Measurements from ENCODE around the gene PDCD1LG2. TPM values are rescaled to one million over a fixed set of nuclear protein-coding genes. Genes with fewer than 3 reads are reported as not detected.
A peak's percentile ranks its signal among the peaks of the same experiment; 100 is the strongest.
"Not testable (repeated sequence)": the region's sequence is repeated elsewhere in the genome, so short reads cannot be mapped to it uniquely, and the experiment has no call there.

The PDCD1LG2 gene
- total and polyA plus RNA-seq, 4 experiments from 2014 or later = 0.90 to 1.1 (median 1.1) TPM

DNA sequence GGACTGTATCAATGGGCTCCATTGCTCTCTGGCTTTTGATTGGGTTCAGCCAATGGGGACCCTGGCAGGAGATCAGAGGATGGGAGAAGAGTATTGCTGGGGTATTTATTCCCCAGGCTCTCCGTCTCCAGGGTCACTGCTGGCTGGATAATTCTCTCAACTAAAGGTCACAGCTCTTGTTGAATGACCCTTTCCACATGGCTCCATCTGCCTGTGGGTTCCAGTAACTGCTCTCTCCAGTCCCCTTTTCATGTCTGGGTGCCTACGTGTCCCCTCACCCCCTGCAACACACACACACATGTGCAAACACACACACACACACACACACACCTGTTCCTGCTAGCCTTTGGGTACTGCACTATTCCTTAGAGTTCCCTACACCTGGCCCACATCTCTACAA, 64.7 kb downstream of the PDCD1LG2 start:
- peak overlapping the region in 3 of 7 donors; percentile 16 to 58 (median 49) for H3K27ac Mint-ChIP-seq
- no peaks in the 10 kb centered on the region for H3K27me3 Mint-ChIP-seq
- Histone ChIP-seq H3K4me3 (ENCODE audit: low read length in 2 of 2) (no peak overlapping the region), H3K4me1 (ENCODE audit: insufficient read depth, low read length) (peaks cover 4% of the 10 kb centered on the region), H3K36me3 (ENCODE audit: insufficient read depth, low read length) (no peaks in the 10 kb centered on the region), H3K27me3 (ENCODE audit: insufficient read depth, low read length) (no peaks in the 10 kb centered on the region), H3K9me3 (ENCODE audit: control insufficient read depth in 1 of 2, low read length in 2 of 2) (no peaks in the 10 kb centered on the region), H3K27ac (ENCODE audit: low read depth, low read length) (no peak overlapping the region)
- H3K36me3 Mint-ChIP-seq = peaks cover 0 to 3% of the 10 kb centered on the region in 2 donors
- H3K4me3 Mint-ChIP-seq = no peak overlapping the region
- DNase-seq = no peak
- POLR2A ChIA-PET (ENCODE audit: partially characterized antibody) = interaction anchor here (1.2 kb wide), 2 partner anchors 8 to 12 kb away, joined by 3 read pairs; no protein-coding TSS in a partner anchor
- H3K4me1 Mint-ChIP-seq = peaks cover 1 to 16% (median 9%) of the 10 kb centered on the region in 4 donors
- intact Hi-C loops (cut with micrococcal nuclease) = no loop called here
- no peaks in the 10 kb centered on the region for H3K9me3 Mint-ChIP-seq
- CTCF ChIA-PET (ENCODE audit: partially characterized antibody) = interaction anchor here (1.1 to 1.2 kb wide), 2 partner anchors 12 to 125 kb away, joined by 3 to 7 read pairs; partner anchors contain the start of gene CD274

DNA sequence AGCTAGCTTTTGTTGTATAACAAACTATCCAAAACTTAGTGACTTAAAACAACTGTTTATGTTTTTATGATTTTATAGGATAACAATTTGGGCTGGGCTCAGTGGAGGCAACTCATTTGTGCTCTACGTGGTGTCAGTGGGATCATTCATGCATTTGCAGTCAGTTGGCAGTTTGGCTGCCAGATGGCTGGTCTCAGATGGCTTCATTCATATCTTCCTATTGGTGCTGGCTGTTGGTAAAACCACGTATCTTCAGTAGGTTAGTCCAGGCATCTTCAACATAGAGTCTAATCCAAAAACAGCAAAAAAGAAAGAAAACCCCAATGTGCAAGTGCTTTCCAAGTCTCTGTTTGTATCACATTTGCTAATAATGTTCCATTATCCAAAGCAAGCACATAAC, 66.9 kb downstream of the PDCD1LG2 start:
- H3K4me3 Mint-ChIP-seq = no peak overlapping the region
- no peak overlapping the region for H3K27ac ChIP-seq (ENCODE audit: low read depth, low read length)
- no peaks in the 10 kb centered on the region for H3K36me3 ChIP-seq (ENCODE audit: insufficient read depth, low read length)

DNA sequence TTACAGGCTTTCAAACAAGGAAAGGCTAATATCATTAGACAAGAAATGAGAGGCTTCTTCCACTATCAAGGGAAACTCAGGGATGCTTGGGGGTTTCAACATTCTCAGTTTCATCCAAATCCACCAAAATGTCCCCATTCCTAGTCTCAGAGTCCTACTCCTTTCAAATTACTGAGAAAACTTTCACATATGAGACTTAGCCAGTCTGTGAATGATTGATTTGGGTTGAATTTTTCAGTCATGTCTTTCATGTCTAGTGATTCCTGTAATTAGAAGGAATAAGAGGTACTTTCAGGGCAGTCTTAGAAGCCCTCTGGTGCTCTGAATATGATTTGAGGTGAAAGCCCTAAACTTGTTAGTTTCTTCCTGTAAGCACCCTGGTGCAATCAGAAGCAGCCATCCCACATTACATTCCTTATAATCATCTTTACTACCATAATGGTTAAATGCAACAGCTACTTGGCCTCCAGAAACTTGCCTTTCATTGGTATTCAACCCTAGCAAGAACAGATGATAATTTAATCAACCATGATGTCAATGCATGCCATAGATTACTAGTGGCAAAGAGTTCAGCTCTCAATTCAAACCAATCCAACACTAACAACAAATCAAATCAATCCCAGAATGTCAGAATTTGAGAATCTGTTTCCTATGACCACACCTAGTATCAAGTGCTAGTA, 67.8 kb downstream of the PDCD1LG2 start:
- DNase-seq = no peak
- Mint-ChIP-seq H3K27ac (peak overlapping the region in 2 of 7 donors; percentile 1 to 3), H3K4me1 (peaks cover 14 to 33% (median 17%) of the 10 kb centered on the region in 4 donors), H3K36me3 (peaks cover 0 to 3% of the 10 kb centered on the region in 2 donors), H3K9me3 (no peaks in the 10 kb centered on the region), H3K27me3 (no peaks in the 10 kb centered on the region), H3K4me3 (no peak overlapping the region)
- no peaks in the 10 kb centered on the region for H3K9me3 ChIP-seq (ENCODE audit: control insufficient read depth in 1 of 2, low read length in 2 of 2)
- H3K4me1 ChIP-seq (ENCODE audit: insufficient read depth, low read length) = peaks cover 4% of the 10 kb centered on the region
- no peaks in the 10 kb centered on the region for H3K36me3 ChIP-seq (ENCODE audit: insufficient read depth, low read length)
- no peak overlapping the region for H3K27ac ChIP-seq (ENCODE audit: low read depth, low read length)
- ChIA-PET POLR2A (ENCODE audit: partially characterized antibody) (interaction anchor here (1.7 kb wide), 1 partner anchor 128 kb away, joined by 4 read pairs; the partner anchor contains the start of gene CD274), CTCF (ENCODE audit: partially characterized antibody) (interaction anchor here (0.8 kb wide), 1 partner anchor 128 kb away, joined by 3 read pairs; the partner anchor contains the start of gene CD274)
- H3K27me3 ChIP-seq (ENCODE audit: insufficient read depth, low read length) = no peaks in the 10 kb centered on the region
- intact Hi-C loops (cut with micrococcal nuclease) = no loop called here
- H3K4me3 ChIP-seq (ENCODE audit: low read length in 2 of 2) = no peak overlapping the region

More for the DNA sequence above, 66.9 kb downstream of the PDCD1LG2 start:
- POLR2A ChIA-PET (ENCODE audit: partially characterized antibody) = interaction anchor here (1.7 kb wide), 1 partner anchor 127 kb away, joined by 4 read pairs; the partner anchor contains the start of gene CD274
- no peak for DNase-seq
- Histone ChIP-seq H3K4me3 (ENCODE audit: low read length in 2 of 2) (no peak overlapping the region), H3K9me3 (ENCODE audit: control insufficient read depth in 1 of 2, low read length in 2 of 2) (no peaks in the 10 kb centered on the region), H3K4me1 (ENCODE audit: insufficient read depth, low read length) (no peaks in the 10 kb centered on the region), H3K27me3 (ENCODE audit: insufficient read depth, low read length) (no peaks in the 10 kb centered on the region)
- Mint-ChIP-seq H3K9me3 (no peaks in the 10 kb centered on the region), H3K27me3 (no peaks in the 10 kb centered on the region), H3K27ac (peak overlapping the region in 1 of 7 donors; percentile 18), H3K4me1 (peaks cover 8 to 27% (median 11%) of the 10 kb centered on the region in 4 donors), H3K36me3 (peaks cover 0 to 3% of the 10 kb centered on the region in 2 donors)
- CTCF ChIA-PET (ENCODE audit: partially characterized antibody) = no interaction called here
- intact Hi-C loops (cut with micrococcal nuclease) = no loop called here

DNA sequence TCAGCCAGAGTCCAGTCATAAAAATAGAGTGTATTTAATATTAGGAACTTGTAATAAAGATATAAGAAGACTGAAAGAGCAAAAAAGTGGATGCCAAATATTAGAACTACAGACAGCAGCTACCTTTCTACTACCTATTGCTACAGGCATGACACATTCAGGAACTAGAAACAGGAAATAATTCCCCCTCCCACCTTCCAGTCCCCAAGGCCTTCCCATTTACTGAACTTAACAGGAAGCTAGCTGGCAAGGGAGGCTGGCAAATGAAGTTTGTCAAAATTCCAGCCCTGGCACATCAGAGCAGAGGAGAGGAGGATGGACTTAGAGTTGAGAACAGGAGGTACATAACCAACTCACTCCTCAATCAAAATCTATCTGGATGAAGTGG, 68.4 kb downstream of the PDCD1LG2 start:
- H3K4me3 ChIP-seq (ENCODE audit: low read length in 2 of 2) = no peak overlapping the region
- ChIA-PET POLR2A (ENCODE audit: partially characterized antibody) (interaction anchor here (1.7 kb wide), 1 partner anchor 128 kb away, joined by 4 read pairs; the partner anchor contains the start of gene CD274), CTCF (ENCODE audit: partially characterized antibody) (no interaction called here)
- no peaks in the 10 kb centered on the region for H3K36me3 ChIP-seq (ENCODE audit: insufficient read depth, low read length)
- H3K9me3 ChIP-seq (ENCODE audit: control insufficient read depth in 1 of 2, low read length in 2 of 2) = no peaks in the 10 kb centered on the region
- Mint-ChIP-seq H3K36me3 (peaks cover 0 to 3% of the 10 kb centered on the region in 2 donors), H3K4me1 (peaks cover 18 to 39% (median 20%) of the 10 kb centered on the region in 4 donors), H3K27ac (peak overlapping the region in 3 of 7 donors; percentile 1 to 57 (median 3)), H3K4me3 (no peak overlapping the region), H3K9me3 (no peaks in the 10 kb centered on the region), H3K27me3 (no peaks in the 10 kb centered on the region)
- peaks cover 8% of the 10 kb centered on the region for H3K4me1 ChIP-seq (ENCODE audit: insufficient read depth, low read length)
- H3K27me3 ChIP-seq (ENCODE audit: insufficient read depth, low read length) = no peaks in the 10 kb centered on the region
- intact Hi-C loops (cut with micrococcal nuclease) = no loop called here
- H3K27ac ChIP-seq (ENCODE audit: low read depth, low read length) = no peak overlapping the region
- no peak for DNase-seq

DNA sequence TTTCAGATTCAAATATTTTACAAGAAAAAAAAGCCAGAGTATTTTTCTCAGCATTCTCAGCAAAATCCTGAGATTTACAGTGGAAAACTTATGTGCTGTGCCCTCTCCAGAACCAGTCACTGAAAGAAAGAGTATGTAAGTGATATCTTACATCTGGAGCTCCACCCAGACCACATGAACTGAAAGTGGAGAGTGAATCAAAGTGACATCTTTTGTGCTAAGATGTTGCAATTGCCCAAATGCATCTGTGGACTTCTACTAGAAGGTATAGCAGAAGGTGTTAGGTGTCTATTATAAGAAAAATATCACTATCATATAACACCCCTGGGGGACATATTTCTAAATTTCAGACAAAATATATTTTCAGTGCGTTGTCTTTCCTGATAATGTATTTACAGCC, 69.5 kb downstream of the PDCD1LG2 start:
- POLR2A ChIA-PET (ENCODE audit: partially characterized antibody) = interaction anchor here (1.7 kb wide), 1 partner anchor 129 kb away, joined by 4 read pairs; the partner anchor contains the start of gene CD274
- intact Hi-C loops (cut with micrococcal nuclease) = loop anchor here (10.0 kb wide), 1 partner anchor 45 kb away; no protein-coding TSS in a partner anchor

DNA sequence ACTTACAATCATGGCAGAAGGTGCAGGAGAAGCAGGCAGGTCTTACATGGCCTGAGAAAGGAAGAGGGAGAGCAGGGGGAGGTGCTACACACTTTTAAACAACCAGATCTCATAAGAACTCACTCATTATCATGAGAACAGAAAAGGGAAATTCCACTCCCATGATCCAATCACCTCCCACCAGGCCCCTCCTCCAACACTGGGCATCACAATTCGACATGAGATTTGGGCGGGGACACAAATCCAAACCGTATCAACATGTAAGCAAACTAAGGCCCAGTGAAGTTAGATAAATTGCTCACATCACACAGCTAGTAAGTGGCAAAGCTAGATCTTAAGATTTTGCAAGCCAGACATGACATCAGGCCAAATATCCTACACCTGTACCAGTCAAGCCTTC, 70.3 kb downstream of the PDCD1LG2 start:
- peaks cover 23 to 42% (median 23%) of the 10 kb centered on the region in 4 donors for H3K4me1 Mint-ChIP-seq

More for the DNA sequence above, 69.5 kb downstream of the PDCD1LG2 start:
- H3K27me3 ChIP-seq (ENCODE audit: insufficient read depth, low read length) = no peaks in the 10 kb centered on the region
- no peaks in the 10 kb centered on the region for H3K9me3 Mint-ChIP-seq
- no peaks in the 10 kb centered on the region for H3K27me3 Mint-ChIP-seq
- H3K36me3 ChIP-seq (ENCODE audit: insufficient read depth, low read length) = no peaks in the 10 kb centered on the region
- no peak for DNase-seq
- H3K9me3 ChIP-seq (ENCODE audit: control insufficient read depth in 1 of 2, low read length in 2 of 2) = no peaks in the 10 kb centered on the region
- peaks cover 18 to 42% (median 22%) of the 10 kb centered on the region in 4 donors for H3K4me1 Mint-ChIP-seq
- H3K36me3 Mint-ChIP-seq = peaks cover 0 to under 1% of the 10 kb centered on the region in 2 donors
- H3K4me3 ChIP-seq (ENCODE audit: low read length in 2 of 2) = no peak overlapping the region
- H3K27ac ChIP-seq (ENCODE audit: low read depth, low read length) = no peak overlapping the region
- H3K4me3 Mint-ChIP-seq = no peak overlapping the region
- peaks cover 8% of the 10 kb centered on the region for H3K4me1 ChIP-seq (ENCODE audit: insufficient read depth, low read length)
- CTCF ChIA-PET (ENCODE audit: partially characterized antibody) = interaction anchor here (1.9 kb wide), 1 partner anchor 10 kb away, joined by 6 read pairs; no protein-coding TSS in a partner anchor
- peak overlapping the region in 1 of 7 donors; percentile 19 for H3K27ac Mint-ChIP-seq

DNA sequence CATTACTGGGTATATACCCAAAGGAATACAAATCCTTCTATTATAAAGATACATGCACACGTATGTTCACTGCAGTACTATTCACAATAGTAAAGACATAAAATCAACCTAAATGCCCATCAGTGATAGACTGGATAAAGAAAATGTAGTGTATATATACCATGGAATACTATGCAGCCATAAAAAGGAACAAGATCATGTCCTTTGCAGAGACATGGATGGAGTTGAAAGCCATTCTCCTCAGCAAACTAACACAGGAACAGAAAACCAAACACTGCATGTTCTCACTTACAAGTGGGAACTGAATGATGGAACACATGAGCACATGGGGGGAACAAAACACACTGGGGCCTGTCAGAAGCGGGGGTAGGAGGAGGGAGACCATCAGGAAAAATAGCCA, 71.4 kb downstream of the PDCD1LG2 start:
- not testable (repeated sequence) for H3K36me3 ChIP-seq (ENCODE audit: insufficient read depth, low read length); H3K27me3 ChIP-seq (ENCODE audit: insufficient read depth, low read length); H3K9me3 Mint-ChIP-seq; H3K4me3 Mint-ChIP-seq; H3K4me3 ChIP-seq (ENCODE audit: low read length in 2 of 2); H3K36me3 Mint-ChIP-seq; H3K27ac ChIP-seq (ENCODE audit: low read depth, low read length); H3K27me3 Mint-ChIP-seq; H3K9me3 ChIP-seq (ENCODE audit: control insufficient read depth in 1 of 2, low read length in 2 of 2); DNase-seq
- Mint-ChIP-seq H3K4me1 (peaks cover 33 to 53% (median 33%) of the 10 kb centered on the region in 4 donors), H3K27ac (peak overlapping the region in 1 of 7 donors; percentile 74)
- POLR2A ChIA-PET (ENCODE audit: partially characterized antibody) = interaction anchor here (0.8 to 8.8 kb wide), 4 partner anchors 8 to 133 kb away, joined by 3 to 178 read pairs (median 15); partner anchors contain the start of gene CD274
- peaks cover 24% of the 10 kb centered on the region for H3K4me1 ChIP-seq (ENCODE audit: insufficient read depth, low read length)
- CTCF ChIA-PET (ENCODE audit: partially characterized antibody) = interaction anchor here (1.0 to 9.3 kb wide), 5 partner anchors 8 to 133 kb away, joined by 5 to 236 read pairs (median 7); partner anchors contain the start of gene CD274
- intact Hi-C loops (cut with micrococcal nuclease) = loop anchor here (10.0 kb wide), 1 partner anchor 47 kb away; no protein-coding TSS in a partner anchor

More for the DNA sequence above, 70.3 kb downstream of the PDCD1LG2 start:
- intact Hi-C loops (cut with micrococcal nuclease) = loop anchor here (10.0 kb wide), 1 partner anchor 46 kb away; no protein-coding TSS in a partner anchor
- Mint-ChIP-seq H3K27ac (peak overlapping the region in 2 of 7 donors; percentile 56 to 59), H3K4me3 (no peak overlapping the region), H3K27me3 (no peaks in the 10 kb centered on the region), H3K36me3 (no peaks in the 10 kb centered on the region), H3K9me3 (peaks cover 0 to 1% (median 0%) of the 10 kb centered on the region in 8 donors)
- Histone ChIP-seq H3K9me3 (ENCODE audit: control insufficient read depth in 1 of 2, low read length in 2 of 2) (no peaks in the 10 kb centered on the region), H3K27ac (ENCODE audit: low read depth, low read length) (no peak overlapping the region), H3K4me3 (ENCODE audit: low read length in 2 of 2) (no peak overlapping the region), H3K36me3 (ENCODE audit: insufficient read depth, low read length) (no peaks in the 10 kb centered on the region), H3K27me3 (ENCODE audit: insufficient read depth, low read length) (no peaks in the 10 kb centered on the region), H3K4me1 (ENCODE audit: insufficient read depth, low read length) (peaks cover 14% of the 10 kb centered on the region)
- no peak for DNase-seq
- CTCF ChIA-PET (ENCODE audit: partially characterized antibody) = interaction anchor here (1.0 to 1.9 kb wide), 2 partner anchors 9 to 130 kb away, joined by 5 to 6 read pairs; partner anchors contain the start of gene CD274
- POLR2A ChIA-PET (ENCODE audit: partially characterized antibody) = interaction anchor here (1.7 kb wide), 1 partner anchor 130 kb away, joined by 4 read pairs; the partner anchor contains the start of gene CD274

All from CD4-positive, alpha-beta memory T cell (primary cell).